Neural cell (in vitro differentiated cells): ENCODE data around the gene DLG2. TPM values are rescaled to one million over a fixed set of nuclear protein-coding genes. Genes with fewer than 3 reads are reported as not detected.

Source experiments
- H2AFZ ChIP-seq: fragments of 200-600, 300-800 bp; sonication (generic), shearing (Covaris generic); 2 replicates; pipeline ENCODE4 v1.6.0; 2014; ENCODE audit warnings: low read depth, mild to moderate bottlenecking, antibody characterized with exemption, low read length, moderate library complexity
- H3F3A ChIP-seq: fragments of 200-600 bp; shearing (Covaris generic); 2 replicates; pipeline ENCODE4 v1.6.1; 2016; ENCODE audit warnings: mild to moderate bottlenecking, moderate library complexity, mixed read lengths, antibody characterized with exemption, low read length; ENCODE audit not compliant: insufficient read depth, poor library complexity, severe bottlenecking
- H3K27ac ChIP-seq: fragments of 200-600, 300-800 bp; sonication (generic), shearing (Covaris generic); 2 replicates; pipeline ENCODE4 v1.5.1; 2014; ENCODE audit warnings: mild to moderate bottlenecking, low read length, moderate library complexity
- H3K27me3 ChIP-seq: fragments of 300-800, 200-600 bp; sonication (generic), shearing (Covaris generic); 2 replicates; pipeline ENCODE4 v1.6.0; 2014; ENCODE audit warnings: mild to moderate bottlenecking, low read depth, low read length, moderate library complexity; ENCODE audit not compliant: insufficient read depth
- H3K36me3 ChIP-seq: fragments of 300-800, 200-600 bp; sonication (generic), shearing (Covaris generic); 2 replicates; pipeline ENCODE4 v1.5.1; 2014; ENCODE audit warnings: mild to moderate bottlenecking, antibody characterized with exemption, low read length, moderate library complexity; ENCODE audit not compliant: insufficient read depth
- H3K4me2 ChIP-seq: fragments of 300-800, 200-600 bp; sonication (generic), shearing (Covaris generic); 2 replicates; pipeline ENCODE4 v1.6.0; 2014; ENCODE audit warnings: mild to moderate bottlenecking, low read length
- H3K4me3 ChIP-seq: fragments of 300-800, 200-600 bp; sonication (generic), shearing (Covaris generic); 2 replicates; pipeline ENCODE4 v1.5.1; 2014; ENCODE audit warnings: mild to moderate bottlenecking, low read length, moderate library complexity
- H3K79me2 ChIP-seq: fragments of 200-600 bp; shearing (Covaris generic); replicated peaks from 2 replicates; pipeline ENCODE4 v1.6.0; 2014; ENCODE audit warnings: mild to moderate bottlenecking, low read length, moderate library complexity; ENCODE audit not compliant: insufficient read depth
- H3K9ac ChIP-seq: fragments of 300-800, 200-600 bp; sonication (generic), shearing (Covaris generic); 2 replicates; pipeline ENCODE4 v1.6.1; 2016; ENCODE audit warnings: mild to moderate bottlenecking, low read length, mixed read lengths
- H3K9me2 ChIP-seq: fragments of 200-600 bp; shearing (Covaris generic); 2 replicates; pipeline ENCODE4 v1.6.1; 2016; ENCODE audit warnings: mild to moderate bottlenecking, low read length, mixed read lengths; ENCODE audit not compliant: insufficient read depth
- H3K9me3 ChIP-seq: fragments of 200-600, 300-800 bp; sonication (generic), shearing (Covaris generic); 2 replicates; pipeline ENCODE4 v1.6.1; 2016; ENCODE audit warnings: mild to moderate bottlenecking, mixed run types, low read length, moderate library complexity, mixed read lengths
- H4K20me1 ChIP-seq: fragments of 200-600 bp; shearing (Covaris generic); 2 replicates; pipeline ENCODE4 v1.6.1; 2016; ENCODE audit warnings: mild to moderate bottlenecking, mixed run types; ENCODE audit not compliant: insufficient read depth
- EP300 ChIP-seq: fragments of 450-650 bp; conservative IDR thresholded peaks from 2 replicates; pipeline ENCODE4 v1.6.1; 2014; ENCODE audit warnings: antibody characterized with exemption, mild to moderate bottlenecking, moderate library complexity; ENCODE audit not compliant: poor library complexity, severe bottlenecking
- EZH2 ChIP-seq: fragments of 200-600, 300-800 bp; shearing (Covaris generic), sonication (generic); IDR thresholded peaks from 2 replicates; pipeline ENCODE4 v1.6.1; 2014; ENCODE audit warnings: antibody characterized with exemption, low read length, borderline replicate concordance, mild to moderate bottlenecking; ENCODE audit not compliant: insufficient read depth, poor library complexity, severe bottlenecking
- MXI1 ChIP-seq: fragments of 450-650 bp; conservative IDR thresholded peaks from 2 replicates; pipeline ENCODE4 v1.6.1; 2014; ENCODE audit warnings: antibody characterized with exemption, mild to moderate bottlenecking; ENCODE audit not compliant: poor library complexity, severe bottlenecking
- POLR2AphosphoS5 ChIP-seq: IDR thresholded peaks from 2 replicates; pipeline ENCODE4 v1.6.1; 2012
- RAD21 ChIP-seq: fragments of 450-650 bp; conservative IDR thresholded peaks from 2 replicates; pipeline ENCODE4 v1.6.1; 2014; ENCODE audit warnings: antibody characterized with exemption, mild to moderate bottlenecking, moderate library complexity
- SMC3 ChIP-seq: fragments of 450-650 bp; conservative IDR thresholded peaks from 2 replicates; pipeline ENCODE4 v1.6.1; 2014; ENCODE audit warnings: antibody characterized with exemption, mild to moderate bottlenecking, moderate library complexity; ENCODE audit not compliant: poor library complexity
- TAF1 ChIP-seq: IDR thresholded peaks from 2 replicates; pipeline ENCODE4 v1.6.1; 2012; ENCODE audit warnings: low read depth
- polyA plus RNA-seq: library from polyadenylated mRNA; depleted of rRNA; stranded (reverse); fragments of >200 nt; gene quantifications from 2 replicates; pipeline ENCODE4 v1.2.3, GENCODE V29; 2014
- TF ChIP-seq, protein P1 (sequence below): fragments of 450-650 bp; IDR thresholded peaks from 2 replicates; pipeline ENCODE4 v1.5.1; 2014; ENCODE audit warnings: antibody characterized with exemption, mild to moderate bottlenecking, moderate library complexity; ENCODE audit not compliant: poor library complexity, severe bottlenecking
- TF ChIP-seq, protein P2 (sequence below): IDR thresholded peaks from 2 replicates; pipeline ENCODE4 v1.6.1; 2012; ENCODE audit warnings: borderline replicate concordance

DLG2 gene
- polyA plus RNA-seq, 1 donor from 2014 or later: 179 TPM

DNA sequence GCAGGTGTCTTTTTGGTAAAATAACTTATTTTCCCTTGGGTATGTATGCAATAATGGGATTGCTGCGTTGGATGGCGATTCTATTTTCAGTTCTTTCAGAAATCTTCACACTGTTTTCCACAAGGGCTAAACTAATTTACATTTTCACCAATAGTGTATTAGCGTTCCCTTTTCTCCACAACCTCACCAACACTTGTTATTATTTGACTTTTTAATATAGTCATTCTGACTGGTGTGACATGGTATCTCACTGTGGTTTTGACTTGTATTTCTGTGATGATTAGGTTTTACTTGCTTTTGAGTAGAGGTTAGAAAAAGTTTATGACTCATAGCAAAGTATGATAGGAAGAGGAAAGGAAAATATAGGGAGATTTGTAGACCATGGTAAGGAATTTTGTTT is 92.3 kb downstream of the DLG2 start:
- Histone ChIP-seq H3K27me3 (no peaks in the 10 kb centered on the region), H4K20me1 (no peaks in the 10 kb centered on the region), H3K9ac (no peak overlapping the region), H3K4me3 (no peak overlapping the region), H3K27ac (no peak overlapping the region), H3K9me2 (no peaks in the 10 kb centered on the region), H2AFZ (no peak overlapping the region), H3K36me3 (no peaks in the 10 kb centered on the region), H3F3A (no peaks in the 10 kb centered on the region), H3K4me2 (no peak overlapping the region), H3K9me3 (no peaks in the 10 kb centered on the region), H3K79me2 (no peaks in the 10 kb centered on the region)
- TF ChIP-seq EZH2 (no peak), POLR2AphosphoS5 (no peak), SMC3 (no peak), TAF1 (no peak), MXI1 (no peak), EP300 (no peak), RAD21 (no peak)
- TF ChIP-seq, protein P1, sequence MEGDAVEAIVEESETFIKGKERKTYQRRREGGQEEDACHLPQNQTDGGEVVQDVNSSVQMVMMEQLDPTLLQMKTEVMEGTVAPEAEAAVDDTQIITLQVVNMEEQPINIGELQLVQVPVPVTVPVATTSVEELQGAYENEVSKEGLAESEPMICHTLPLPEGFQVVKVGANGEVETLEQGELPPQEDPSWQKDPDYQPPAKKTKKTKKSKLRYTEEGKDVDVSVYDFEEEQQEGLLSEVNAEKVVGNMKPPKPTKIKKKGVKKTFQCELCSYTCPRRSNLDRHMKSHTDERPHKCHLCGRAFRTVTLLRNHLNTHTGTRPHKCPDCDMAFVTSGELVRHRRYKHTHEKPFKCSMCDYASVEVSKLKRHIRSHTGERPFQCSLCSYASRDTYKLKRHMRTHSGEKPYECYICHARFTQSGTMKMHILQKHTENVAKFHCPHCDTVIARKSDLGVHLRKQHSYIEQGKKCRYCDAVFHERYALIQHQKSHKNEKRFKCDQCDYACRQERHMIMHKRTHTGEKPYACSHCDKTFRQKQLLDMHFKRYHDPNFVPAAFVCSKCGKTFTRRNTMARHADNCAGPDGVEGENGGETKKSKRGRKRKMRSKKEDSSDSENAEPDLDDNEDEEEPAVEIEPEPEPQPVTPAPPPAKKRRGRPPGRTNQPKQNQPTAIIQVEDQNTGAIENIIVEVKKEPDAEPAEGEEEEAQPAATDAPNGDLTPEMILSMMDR: no peak
- TF ChIP-seq, protein P2, sequence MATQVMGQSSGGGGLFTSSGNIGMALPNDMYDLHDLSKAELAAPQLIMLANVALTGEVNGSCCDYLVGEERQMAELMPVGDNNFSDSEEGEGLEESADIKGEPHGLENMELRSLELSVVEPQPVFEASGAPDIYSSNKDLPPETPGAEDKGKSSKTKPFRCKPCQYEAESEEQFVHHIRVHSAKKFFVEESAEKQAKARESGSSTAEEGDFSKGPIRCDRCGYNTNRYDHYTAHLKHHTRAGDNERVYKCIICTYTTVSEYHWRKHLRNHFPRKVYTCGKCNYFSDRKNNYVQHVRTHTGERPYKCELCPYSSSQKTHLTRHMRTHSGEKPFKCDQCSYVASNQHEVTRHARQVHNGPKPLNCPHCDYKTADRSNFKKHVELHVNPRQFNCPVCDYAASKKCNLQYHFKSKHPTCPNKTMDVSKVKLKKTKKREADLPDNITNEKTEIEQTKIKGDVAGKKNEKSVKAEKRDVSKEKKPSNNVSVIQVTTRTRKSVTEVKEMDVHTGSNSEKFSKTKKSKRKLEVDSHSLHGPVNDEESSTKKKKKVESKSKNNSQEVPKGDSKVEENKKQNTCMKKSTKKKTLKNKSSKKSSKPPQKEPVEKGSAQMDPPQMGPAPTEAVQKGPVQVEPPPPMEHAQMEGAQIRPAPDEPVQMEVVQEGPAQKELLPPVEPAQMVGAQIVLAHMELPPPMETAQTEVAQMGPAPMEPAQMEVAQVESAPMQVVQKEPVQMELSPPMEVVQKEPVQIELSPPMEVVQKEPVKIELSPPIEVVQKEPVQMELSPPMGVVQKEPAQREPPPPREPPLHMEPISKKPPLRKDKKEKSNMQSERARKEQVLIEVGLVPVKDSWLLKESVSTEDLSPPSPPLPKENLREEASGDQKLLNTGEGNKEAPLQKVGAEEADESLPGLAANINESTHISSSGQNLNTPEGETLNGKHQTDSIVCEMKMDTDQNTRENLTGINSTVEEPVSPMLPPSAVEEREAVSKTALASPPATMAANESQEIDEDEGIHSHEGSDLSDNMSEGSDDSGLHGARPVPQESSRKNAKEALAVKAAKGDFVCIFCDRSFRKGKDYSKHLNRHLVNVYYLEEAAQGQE: no peak

DNA sequence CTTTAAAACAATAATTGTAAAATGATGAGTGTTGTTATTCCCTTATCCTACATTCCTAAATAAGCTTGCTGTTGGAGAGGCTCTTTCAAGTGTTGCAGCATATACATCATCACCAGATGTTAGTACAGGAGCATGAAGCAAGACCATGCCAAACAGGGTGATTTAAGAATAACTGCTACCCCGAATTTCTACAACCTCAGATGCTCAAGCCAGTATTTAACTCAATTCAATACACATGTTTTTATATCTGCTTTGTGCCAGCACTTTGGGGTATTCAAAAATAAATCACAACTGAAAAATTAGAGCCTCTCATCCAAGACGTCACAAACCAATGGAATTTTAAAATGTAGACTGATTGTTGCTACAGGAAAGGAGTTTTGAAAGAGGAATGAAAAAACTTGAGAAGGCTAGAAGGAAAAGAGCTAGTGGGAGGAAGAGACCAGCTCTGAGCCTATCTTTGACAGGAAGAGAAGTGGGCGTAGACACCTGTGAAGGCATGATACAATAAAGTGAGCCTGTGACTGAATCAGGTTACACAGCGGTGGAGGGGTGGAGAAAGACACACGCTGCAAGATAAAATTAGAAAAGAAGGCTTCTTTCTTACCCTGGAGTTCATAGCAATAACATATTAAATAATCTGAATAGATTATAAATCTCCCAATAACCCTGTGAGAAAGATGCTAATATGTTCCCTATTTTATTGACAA is 95.8 kb downstream of the DLG2 start:
- Histone ChIP-seq H3K4me2 (no peak overlapping the region), H3K79me2 (no peaks in the 10 kb centered on the region), H3K27ac (no peak overlapping the region), H3F3A (no peaks in the 10 kb centered on the region), H4K20me1 (no peaks in the 10 kb centered on the region), H3K9ac (no peak overlapping the region), H3K36me3 (no peaks in the 10 kb centered on the region), H3K27me3 (no peaks in the 10 kb centered on the region), H3K4me3 (no peak overlapping the region), H3K9me3 (no peaks in the 10 kb centered on the region), H2AFZ (no peak overlapping the region), H3K9me2 (no peaks in the 10 kb centered on the region)
- TF ChIP-seq POLR2AphosphoS5: no peak
- TF ChIP-seq, protein P2: no peak
- TF ChIP-seq SMC3: no peak
- TF ChIP-seq RAD21: no peak
- no peak for TF ChIP-seq MXI1
- TF ChIP-seq, protein P1: no peak
- TF ChIP-seq EP300: no peak
- no peak for TF ChIP-seq TAF1
